Neuronal stem cell (in vitro differentiated cells): ENCODE results near the gene TTLL12.

Experiments
- DNase-seq: peaks from one replicate; pipeline ENCODE4 v3.0.0-alpha.2; 2013; ENCODE audit warnings: low spot score
- H2AFZ ChIP-seq: one replicate; pipeline ENCODE4 v1.6.1; 2013; ENCODE audit warnings: mild to moderate bottlenecking, low read length, inconsistent platforms
- H2AK5ac ChIP-seq: 2 replicates; pipeline ENCODE4 v1.6.1; 2013; ENCODE audit warnings: low read depth, mild to moderate bottlenecking, inconsistent platforms, low read length, moderate library complexity, mixed read lengths
- H2BK120ac ChIP-seq: 2 replicates; pipeline ENCODE4 v1.6.1; 2013; ENCODE audit warnings: low read depth, mild to moderate bottlenecking, inconsistent platforms, low read length, moderate library complexity, mixed read lengths
- H2BK12ac ChIP-seq: one replicate; pipeline ENCODE4 v1.6.1; 2013; ENCODE audit warnings: low read length, inconsistent platforms
- H2BK15ac ChIP-seq: 2 replicates; pipeline ENCODE4 v1.6.1; 2013; ENCODE audit warnings: mild to moderate bottlenecking, low read length, inconsistent platforms, mixed read lengths
- H2BK5ac ChIP-seq: one replicate; pipeline ENCODE4 v1.6.1; 2013; ENCODE audit warnings: inconsistent platforms, mild to moderate bottlenecking, low read length, moderate library complexity
- H3K14ac ChIP-seq: one replicate; pipeline ENCODE4 v1.6.1; 2013; ENCODE audit warnings: low read length, inconsistent platforms
- H3K18ac ChIP-seq: 2 replicates; pipeline ENCODE4 v1.6.1; 2013; ENCODE audit warnings: low read length, inconsistent platforms
- H3K23ac ChIP-seq: 2 replicates; pipeline ENCODE4 v1.6.1; 2013; ENCODE audit warnings: low read depth, mild to moderate bottlenecking, mixed read lengths, low read length, inconsistent platforms; ENCODE audit not compliant: poor library complexity
- H3K27ac ChIP-seq: replicated peaks from 3 replicates; pipeline ENCODE4 v1.5.1; 2013; ENCODE audit warnings: low read length, inconsistent platforms
- H3K27me3 ChIP-seq, 3 experiments: 2 replicates each; pipeline ENCODE4 v1.6.1; 2013; ENCODE audit warnings: low read length in 3 of 3, mild to moderate bottlenecking in 2 of 3, inconsistent platforms in 1 of 3, low read depth in 1 of 3, mixed read lengths in 1 of 3, moderate library complexity in 1 of 3; ENCODE audit not compliant: control insufficient read depth in 3 of 3, insufficient read depth in 3 of 3
- H3K36me3 ChIP-seq, 2 donors: replicated peaks in 1 of 2; 2 replicates each; pipeline ENCODE4 v1.6.1; 2013; ENCODE audit warnings: low read length in 2 of 2; ENCODE audit not compliant: control insufficient read depth in 2 of 2, insufficient read depth in 2 of 2
- H3K4ac ChIP-seq: 2 replicates; pipeline ENCODE4 v1.6.1; 2013; ENCODE audit warnings: inconsistent platforms, mild to moderate bottlenecking, low read length, moderate library complexity
- H3K4me1 ChIP-seq, 2 donors: 1 replicate in 1 of 2; 2 replicates in 1 of 2; pipeline ENCODE4 v1.6.1; 2013; ENCODE audit warnings: low read length in 2 of 2, low read depth in 1 of 2; ENCODE audit not compliant: control insufficient read depth in 2 of 2, insufficient read depth in 1 of 2
- H3K4me2 ChIP-seq: one replicate; pipeline ENCODE4 v1.6.1; 2013; ENCODE audit warnings: mild to moderate bottlenecking, low read length, inconsistent platforms; ENCODE audit not compliant: insufficient read depth, poor library complexity, severe bottlenecking
- H3K4me3 ChIP-seq, 2 donors: 2 replicates each; pipeline ENCODE4 v1.5.1; 2013; ENCODE audit warnings: low read length in 2 of 2, mild to moderate bottlenecking in 2 of 2, inconsistent platforms in 1 of 2, moderate library complexity in 1 of 2
- H3K79me1 ChIP-seq: one replicate; pipeline ENCODE4 v1.6.1; 2013; ENCODE audit warnings: low read depth, mild to moderate bottlenecking, inconsistent platforms, low read length, moderate library complexity
- H3K9ac ChIP-seq: one replicate; pipeline ENCODE4 v1.6.1; 2013; ENCODE audit warnings: mild to moderate bottlenecking, low read depth, low read length, inconsistent platforms; ENCODE audit not compliant: poor library complexity
- H3K9me3 ChIP-seq, 2 donors: replicated peaks in 1 of 2; 2 replicates each; pipeline versions ENCODE3 to v1.6.1; 2013; ENCODE audit warnings: low read length in 2 of 2, mild to moderate bottlenecking in 2 of 2, inconsistent platforms in 1 of 2, low read depth in 1 of 2, mixed read lengths in 1 of 2, moderate library complexity in 1 of 2; ENCODE audit not compliant: control insufficient read depth in 2 of 2, insufficient read depth in 1 of 2
- H4K8ac ChIP-seq: one replicate; pipeline ENCODE4 v1.6.1; 2013; ENCODE audit warnings: low read depth, mild to moderate bottlenecking, inconsistent platforms, low read length, moderate library complexity
- H4K91ac ChIP-seq: one replicate; pipeline ENCODE4 v1.6.1; 2013; ENCODE audit warnings: low read length, low read depth, mild to moderate bottlenecking, inconsistent platforms; ENCODE audit not compliant: poor library complexity
- WGBS, 2 donors: extraction: QIAGEN DNeasy Blood & Tissue Kit; methylation state at CpG; one replicate each; pipeline ENCODE4 v1.1.7; 2013; ENCODE audit warnings: missing lambda C conversion rate in 2 of 2, mixed read lengths in 1 of 2; ENCODE audit not compliant: insufficient read length in 2 of 2, insufficient replicate concordance in 1 of 2; ENCODE audit errors: extremely low coverage in 2 of 2; 5-methylcytosine and 5-hydroxymethylcytosine counted together

The TTLL12 gene

DNA sequence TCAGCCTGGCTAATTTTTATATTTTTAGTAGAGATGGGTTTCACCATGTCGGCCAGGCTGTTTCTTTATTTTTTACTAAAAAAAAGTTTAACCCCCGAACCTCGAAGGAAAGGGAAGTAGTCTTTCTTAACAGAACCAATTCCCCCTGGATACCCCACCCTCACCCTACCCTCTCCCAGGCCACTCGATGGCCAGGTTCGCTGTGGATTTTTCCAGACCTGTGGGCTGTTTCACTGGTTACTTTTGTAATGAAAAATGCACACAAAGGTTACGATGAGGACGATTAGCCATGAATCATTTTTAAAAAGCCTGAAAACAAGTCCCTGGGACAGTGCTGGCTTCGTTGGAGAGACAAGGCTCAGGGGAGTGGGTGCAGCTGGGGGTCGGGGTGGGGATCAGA is 33.0 kb downstream of the TTLL12 start:
- H3K14ac ChIP-seq = no peak overlapping the region
- peaks cover 0 to 7% of the 10 kb centered on the region in 2 donors for H3K9me3 ChIP-seq
- H2BK12ac ChIP-seq = no peak overlapping the region
- no peak overlapping the region for H3K27ac ChIP-seq
- no peak overlapping the region for H3K4me3 ChIP-seq
- no peak overlapping the region for H3K23ac ChIP-seq
- no CpG with 5 or more reads among the region's 9 CpGs for WGBS, 2 donors
- peaks cover 8 to 13% of the 10 kb centered on the region in 2 donors for H3K4me1 ChIP-seq
- no peak for DNase-seq
- no peak overlapping the region for H3K9ac ChIP-seq
- peaks cover 4 to 23% (median 12%) of the 10 kb centered on the region in 3 experiments for H3K27me3 ChIP-seq
- no peak overlapping the region for H2AK5ac ChIP-seq
- no peak overlapping the region for H4K8ac ChIP-seq
- no peak overlapping the region for H4K91ac ChIP-seq
- H2BK5ac ChIP-seq = no peak overlapping the region
- H3K79me1 ChIP-seq = peaks cover 3% of the 10 kb centered on the region
- H3K36me3 ChIP-seq = no peaks in the 10 kb centered on the region
- H3K4me2 ChIP-seq = no peak overlapping the region
- H2BK15ac ChIP-seq = no peak overlapping the region
- H2BK120ac ChIP-seq = no peak overlapping the region
- no peak overlapping the region for H3K18ac ChIP-seq
- no peak overlapping the region for H3K4ac ChIP-seq
- no peak overlapping the region for H2AFZ ChIP-seq

DNA sequence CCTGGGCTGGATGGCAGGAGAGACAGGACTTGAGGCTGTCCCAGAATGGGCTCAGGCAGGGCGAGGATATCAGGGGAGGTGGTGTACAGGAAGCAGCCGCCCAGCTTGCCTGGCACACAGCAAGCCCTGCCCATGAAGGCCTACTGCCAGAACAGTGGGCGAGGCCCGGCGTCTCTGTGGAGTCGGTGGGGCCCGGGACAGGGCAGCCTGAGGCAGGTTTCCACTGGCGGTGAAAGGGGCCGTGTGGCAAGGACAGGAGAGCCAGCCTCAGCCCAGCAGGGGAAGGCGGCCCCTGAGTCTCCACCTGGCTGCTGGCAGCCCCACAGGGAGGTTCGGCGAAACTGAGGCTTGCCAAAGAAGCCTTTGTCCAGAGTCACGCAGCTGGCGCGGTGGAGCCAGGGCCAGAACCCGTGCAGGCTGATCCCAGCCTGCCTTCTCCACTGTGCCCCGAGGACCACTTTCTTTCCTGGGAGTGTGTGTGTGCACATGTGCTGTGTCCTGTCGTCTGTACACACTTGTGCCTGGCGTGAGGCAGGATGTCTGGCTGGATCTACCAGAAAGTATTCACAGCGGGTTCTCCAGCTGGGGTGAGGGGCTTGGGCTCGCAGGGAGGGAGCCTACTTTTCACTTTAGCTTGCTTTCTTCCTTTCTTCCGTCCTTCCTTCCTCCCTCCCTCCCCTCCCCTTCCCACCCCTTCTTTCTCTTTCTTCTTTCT is 34.4 kb downstream of the TTLL12 start:
- Histone ChIP-seq H3K4me1 (peaks cover 8 to 13% of the 10 kb centered on the region in 2 donors), H2AK5ac (peak overlapping the region; percentile 60), H2BK120ac (no peak overlapping the region), H3K23ac (peak overlapping the region; percentile 95), H2AFZ (peak overlapping the region; percentile 55), H3K14ac (no peak overlapping the region), H3K27ac (no peak overlapping the region), H2BK12ac (peak overlapping the region; percentile 63), H3K4me2 (peak overlapping the region; percentile 40), H3K79me1 (peaks cover 3% of the 10 kb centered on the region), H4K91ac (peak overlapping the region; percentile 38), H3K9ac (peak overlapping the region; percentile 70), H3K36me3 (no peaks in the 10 kb centered on the region), H2BK15ac (peak overlapping the region; percentile 99), H4K8ac (no peak overlapping the region), H3K9me3 (peaks cover 0 to 7% of the 10 kb centered on the region in 2 donors), H3K18ac (peak overlapping the region; percentile 94), H3K27me3 (peaks cover 4 to 23% (median 22%) of the 10 kb centered on the region in 3 experiments), H3K4me3 (peak overlapping the region in 1 of 2 donors; percentile 42), H3K4ac (peak overlapping the region; percentile 6), H2BK5ac (peak overlapping the region; percentile 90)
- WGBS, 2 donors = no CpG with 5 or more reads among the region's 22 CpGs
- no peak for DNase-seq

DNA sequence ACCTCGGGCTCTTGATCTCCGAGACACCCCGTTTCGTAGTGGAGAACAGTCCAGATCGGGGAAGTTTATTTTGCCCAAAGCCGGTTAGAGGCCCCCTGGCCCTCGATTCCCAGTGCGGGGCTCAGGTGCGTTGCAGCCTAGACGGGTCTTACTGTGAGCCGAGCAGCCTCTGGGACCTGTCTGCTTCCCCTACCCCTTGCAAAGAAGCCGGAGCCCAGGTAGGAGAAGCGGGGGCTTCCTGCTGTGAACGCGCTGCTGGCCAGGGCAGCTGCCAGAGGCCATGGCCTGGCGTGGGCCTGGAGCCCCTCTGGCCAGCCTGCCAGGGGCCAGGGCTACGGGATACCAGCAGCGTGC is 35.0 kb downstream of the TTLL12 start:
- peaks cover 8 to 13% of the 10 kb centered on the region in 2 donors for H3K4me1 ChIP-seq
- DNase-seq = no peak
- H3K9ac ChIP-seq = peak overlapping the region; percentile 70
- peak overlapping the region; percentile 95 for H3K23ac ChIP-seq
- H2BK5ac ChIP-seq = peak overlapping the region; percentile 90
- peak overlapping the region; percentile 55 for H2AFZ ChIP-seq
- H3K27ac ChIP-seq = no peak overlapping the region
- peak overlapping the region; percentile 86 for H3K4me2 ChIP-seq
- peak overlapping the region; percentile 96 for H3K18ac ChIP-seq
- peak overlapping the region; percentile 99 for H2BK15ac ChIP-seq
- no peak overlapping the region for H4K8ac ChIP-seq
- WGBS, 2 donors = no CpG with 5 or more reads among the region's 18 CpGs
- no peak overlapping the region for H2BK120ac ChIP-seq
- H3K4ac ChIP-seq = peak overlapping the region; percentile 6
- H3K14ac ChIP-seq = no peak overlapping the region
- H3K9me3 ChIP-seq = peaks cover 0 to 7% of the 10 kb centered on the region in 2 donors
- peaks cover 4 to 23% (median 22%) of the 10 kb centered on the region in 3 experiments for H3K27me3 ChIP-seq
- peak overlapping the region in 1 of 2 donors; percentile 84 for H3K4me3 ChIP-seq
- peak overlapping the region; percentile 63 for H2BK12ac ChIP-seq
- peaks cover 3% of the 10 kb centered on the region for H3K79me1 ChIP-seq
- peak overlapping the region; percentile 60 for H2AK5ac ChIP-seq
- H4K91ac ChIP-seq = no peak overlapping the region
- H3K36me3 ChIP-seq = no peaks in the 10 kb centered on the region

DNA sequence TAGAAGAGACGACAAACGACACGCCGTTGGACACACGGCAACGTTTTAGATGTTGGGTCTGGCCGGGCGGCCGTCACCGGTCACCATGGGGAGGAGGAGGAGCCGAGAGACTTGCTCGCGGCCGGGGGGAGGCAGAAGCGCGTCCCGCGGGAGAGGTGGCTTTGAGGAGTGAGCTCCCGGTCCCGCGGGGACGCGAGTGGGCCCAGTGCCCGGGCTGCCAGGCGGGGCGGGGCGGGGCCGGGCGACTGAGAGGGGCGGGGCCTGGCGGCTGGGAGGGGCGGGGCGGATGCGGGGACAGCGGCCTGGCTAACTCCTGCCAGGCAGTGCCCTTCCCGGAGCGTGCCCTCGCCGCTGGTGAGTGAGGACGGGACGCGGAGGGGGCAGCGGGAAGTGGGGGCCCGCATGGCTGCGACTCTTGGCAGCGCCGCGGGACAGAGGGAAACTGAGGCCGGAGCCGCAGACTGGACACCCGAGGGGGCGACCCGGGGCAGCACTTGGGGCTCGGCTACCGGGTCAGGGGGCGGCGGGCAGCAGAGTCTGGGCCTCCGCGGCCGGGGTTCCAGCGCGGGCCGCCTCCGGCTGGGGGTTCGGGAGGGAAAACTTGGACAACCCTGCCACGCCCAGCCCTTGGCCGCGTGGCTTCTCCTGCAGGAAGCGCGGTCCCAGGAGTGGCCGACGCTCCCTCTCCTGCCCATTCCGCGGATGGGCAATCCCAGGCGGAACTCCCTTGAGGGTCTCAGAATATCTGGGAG is 35.5 kb downstream of the TTLL12 start, which contains the start of gene TSPO:
Gene TSPO, plus strand, starts transcription at position 309 of the 752 bp plus-strand sequence. CDS start 7,680 bp downstream, outside the sequence.
- Histone ChIP-seq H3K23ac (peak within 1 kb of the TSS; percentile 95), H3K4me2 (peak within 1 kb of the TSS; percentile 86), H3K18ac (peak within 1 kb of the TSS; percentile 96), H3K27ac (no peak within 1 kb of the TSS), H3K79me1 (peaks cover 3% of the 10 kb centered on the region), H3K4ac (peak within 1 kb of the TSS; percentile 6), H2BK12ac (peak within 1 kb of the TSS; percentile 63), H2BK120ac (no peak within 1 kb of the TSS), H3K4me3 (peak within 1 kb of the TSS; percentile 29 to 84), H4K91ac (peak within 1 kb of the TSS; percentile 38), H3K36me3 (no peaks in the 10 kb centered on the region), H2BK5ac (peak within 1 kb of the TSS; percentile 90), H3K9me3 (peaks cover 0 to 7% of the 10 kb centered on the region in 2 donors), H2AFZ (peak within 1 kb of the TSS; percentile 55), H2AK5ac (peak within 1 kb of the TSS; percentile 98), H3K4me1 (peaks cover 8 to 13% of the 10 kb centered on the region in 2 donors), H4K8ac (no peak within 1 kb of the TSS), H3K27me3 (peaks cover 4 to 23% (median 22%) of the 10 kb centered on the region in 3 experiments), H3K14ac (no peak within 1 kb of the TSS), H3K9ac (peak within 1 kb of the TSS; percentile 70), H2BK15ac (peak within 1 kb of the TSS; percentile 99)
- no CpG with 5 or more reads among the region's 75 CpGs for WGBS, 2 donors
- DNase-seq = peak; percentile 14
